Ovary (tissue), 9 donors: ENCODE data around the gene THSD7A. TPM values are rescaled to one million over a fixed set of nuclear protein-coding genes. Genes with fewer than 3 reads are reported as not detected.

Experiments
- DNase-seq, 5 donors: peaks; one replicate each; pipeline ENCODE4 v3.0.0-alpha.2; 2019 to 2020
- H3K27ac ChIP-seq, 2 donors: fragments of 200-600 bp; one replicate each; pipeline versions ENCODE4 v1.5.1 to v1.8.0; 2019 to 2022
- H3K27me3 ChIP-seq: fragments of 200-600 bp; one replicate; pipeline ENCODE4 v1.8.0; 2022
- H3K36me3 ChIP-seq: fragments of 200-600 bp; sonication (generic); one replicate; pipeline ENCODE4 v1.5.1; 2019
- H3K4me1 ChIP-seq: one replicate; pipeline ENCODE4 v1.8.1; 2013; ENCODE audit warnings: mild to moderate bottlenecking, moderate library complexity; ENCODE audit not compliant: insufficient read depth
- H3K4me3 ChIP-seq: fragments of 200-600 bp; sonication (generic); one replicate; pipeline ENCODE4 v1.5.1; 2017
- H3K9me3 ChIP-seq, 2 donors: fragments of 200-600 bp in 1 of 2; sonication (generic) in 1 of 2; one replicate each; pipeline versions ENCODE4 v1.5.1 to v1.8.1; 2013 to 2019; ENCODE audit warnings: mild to moderate bottlenecking in 1 of 2, moderate library complexity in 1 of 2
- EP300 ChIP-seq: sonication (generic); formaldehyde crosslinking; IDR thresholded peaks from one replicate; pipeline ENCODE4 v1.6.1; 2017; ENCODE audit warnings: antibody characterized with exemption
- POLR2A ChIP-seq: fragments of 450-650 bp; IDR thresholded peaks from one replicate; pipeline ENCODE4 v1.6.1; 2017; ENCODE audit warnings: antibody characterized with exemption, mild to moderate bottlenecking, moderate library complexity
- WGBS, 3 donors: extraction: QIAGEN DNeasy Blood & Tissue Kit in 1 of 3; methylation state at CpG; one replicate each; pipeline versions ENCODE4 v1.1.5 to v1.1.7; 2013 to 2017; 5-methylcytosine and 5-hydroxymethylcytosine counted together
- intact Hi-C, 4 donors: fragments of 100-400 bp; cut with DNase I; formaldehyde crosslinking; loops; one replicate each; pipeline versions ENCODE4 v1.11.0 to v1.15.1; 2022 to 2023
- polyA plus RNA-seq, 2 donors: library from polyadenylated mRNA; stranded (reverse); fragments of 200-250 nt in 1 of 2; fragments of 350-450 nt in 1 of 2; fragmentation: Illumina TruSeq in 1 of 2; extraction: RNeasy Lipid Tissue Mini Kit (QIAGEN cat#74804) in 1 of 2; gene quantifications; one replicate each; pipeline ENCODE4 v1.2.3, GENCODE V29; 2013 to 2014
- total RNA-seq, 7 donors: library from RNA; depleted of rRNA in 2 of 7; stranded (reverse); fragments of >200 nt in 2 of 7; fragmentation: NEBNext Ultra II Directional in 3 of 7; extraction: Animal tissue kit (Norgen Biotek cat#: 25700) in 3 of 7; gene quantifications; one replicate each; pipeline versions ENCODE4 v1.1.0 to v1.2.4, GENCODE V29; 2016 to 2023
- TF ChIP-seq, protein P1 (sequence below), 3 donors: fragments of 450-650 bp in 2 of 3; fragments of 200-600 bp in 1 of 3; IDR thresholded peaks; one replicate each; pipeline versions ENCODE4 v1.5.1 to v1.8.0; 2016 to 2022; ENCODE audit warnings: antibody characterized with exemption in 3 of 3, mild to moderate bottlenecking in 1 of 3
- donor health status: DM: no; HTN: no; CAD: no; lungs with moderate emphysema.
- donor health status: DM: no; HTN: no; CAD: no.
- donor health status: Bipolar disorder and iron deficiency.
- donor health status: DM: yes; HTN: yes; CAD: no.
- donor health status: DM: no; HTN: no; CAD: no.
- donor health status: DM: yes; HTN: yes; CAD: no.

The THSD7A gene
- total and polyA plus RNA-seq, 9 donors, result 1.8 to 12.1 (median 3.6) TPM

DNA sequence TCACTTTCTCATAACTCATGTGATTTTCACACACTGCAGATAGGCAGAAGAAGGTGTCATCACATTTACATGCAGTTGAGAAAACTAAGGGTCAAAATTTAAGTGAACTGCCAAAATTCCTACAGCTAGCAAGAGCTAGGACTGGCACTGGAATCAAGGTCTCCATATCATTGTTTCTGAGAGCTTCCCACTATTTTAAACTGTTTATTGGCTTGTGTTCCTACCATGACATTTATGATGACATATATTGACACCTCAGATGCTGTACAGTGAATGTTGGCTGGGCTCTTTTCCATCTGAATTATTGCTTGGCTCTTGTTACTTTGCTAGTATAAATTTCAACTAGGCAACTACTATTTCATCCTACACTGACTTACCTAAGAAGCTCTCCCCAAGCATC, 2.0 kb downstream of the THSD7A start:
- Histone ChIP-seq H3K4me3 (no peak overlapping the region), H3K27ac (no peak overlapping the region), H3K36me3 (no peaks in the 10 kb centered on the region), H3K9me3 (no peaks in the 10 kb centered on the region), H3K4me1 (peaks cover 2% of the 10 kb centered on the region), H3K27me3 (no peaks in the 10 kb centered on the region)
- intact Hi-C loops, result no loop called here
- DNase-seq, result no peak
- TF ChIP-seq EP300 (no peak), POLR2A (no peak)
- TF ChIP-seq, protein P1, sequence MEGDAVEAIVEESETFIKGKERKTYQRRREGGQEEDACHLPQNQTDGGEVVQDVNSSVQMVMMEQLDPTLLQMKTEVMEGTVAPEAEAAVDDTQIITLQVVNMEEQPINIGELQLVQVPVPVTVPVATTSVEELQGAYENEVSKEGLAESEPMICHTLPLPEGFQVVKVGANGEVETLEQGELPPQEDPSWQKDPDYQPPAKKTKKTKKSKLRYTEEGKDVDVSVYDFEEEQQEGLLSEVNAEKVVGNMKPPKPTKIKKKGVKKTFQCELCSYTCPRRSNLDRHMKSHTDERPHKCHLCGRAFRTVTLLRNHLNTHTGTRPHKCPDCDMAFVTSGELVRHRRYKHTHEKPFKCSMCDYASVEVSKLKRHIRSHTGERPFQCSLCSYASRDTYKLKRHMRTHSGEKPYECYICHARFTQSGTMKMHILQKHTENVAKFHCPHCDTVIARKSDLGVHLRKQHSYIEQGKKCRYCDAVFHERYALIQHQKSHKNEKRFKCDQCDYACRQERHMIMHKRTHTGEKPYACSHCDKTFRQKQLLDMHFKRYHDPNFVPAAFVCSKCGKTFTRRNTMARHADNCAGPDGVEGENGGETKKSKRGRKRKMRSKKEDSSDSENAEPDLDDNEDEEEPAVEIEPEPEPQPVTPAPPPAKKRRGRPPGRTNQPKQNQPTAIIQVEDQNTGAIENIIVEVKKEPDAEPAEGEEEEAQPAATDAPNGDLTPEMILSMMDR (IDR thresholded peaks at IDR 0.05), result no peak

DNA sequence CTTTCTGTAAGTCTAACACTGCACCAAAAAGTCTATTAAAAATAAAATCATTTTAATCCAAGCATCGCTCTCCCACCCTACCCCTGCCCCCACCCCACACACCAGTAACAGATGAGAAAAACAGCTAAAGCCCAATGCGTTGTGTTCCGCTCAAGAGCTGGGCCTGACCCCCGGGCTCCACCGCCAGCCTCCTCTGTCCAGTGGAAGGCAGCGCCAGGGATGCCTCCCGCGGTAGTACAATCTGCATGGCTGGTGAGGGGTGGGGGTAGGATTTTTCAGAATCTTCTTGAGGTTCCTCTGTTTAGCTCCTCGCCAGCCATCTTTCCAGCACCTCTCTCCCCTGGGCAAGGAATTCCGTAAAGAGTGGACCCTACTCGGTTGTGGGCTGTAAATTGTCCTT, 12.1 kb downstream of the THSD7A start:
- no peak overlapping the region for H3K4me3 ChIP-seq
- no peak for DNase-seq
- intact Hi-C loops, result no loop called here
- H3K27me3 ChIP-seq, result no peaks in the 10 kb centered on the region
- no peaks in the 10 kb centered on the region for H3K9me3 ChIP-seq
- no peaks in the 10 kb centered on the region for H3K4me1 ChIP-seq
- TF ChIP-seq, protein P1 (IDR thresholded peaks at IDR 0.05), result no peak
- WGBS, 3 donors, result 94 to 97% (median 95%) methylated on average over 11 of the region's 11 CpGs
- no peak overlapping the region for H3K27ac ChIP-seq
- no peaks in the 10 kb centered on the region for H3K36me3 ChIP-seq

DNA sequence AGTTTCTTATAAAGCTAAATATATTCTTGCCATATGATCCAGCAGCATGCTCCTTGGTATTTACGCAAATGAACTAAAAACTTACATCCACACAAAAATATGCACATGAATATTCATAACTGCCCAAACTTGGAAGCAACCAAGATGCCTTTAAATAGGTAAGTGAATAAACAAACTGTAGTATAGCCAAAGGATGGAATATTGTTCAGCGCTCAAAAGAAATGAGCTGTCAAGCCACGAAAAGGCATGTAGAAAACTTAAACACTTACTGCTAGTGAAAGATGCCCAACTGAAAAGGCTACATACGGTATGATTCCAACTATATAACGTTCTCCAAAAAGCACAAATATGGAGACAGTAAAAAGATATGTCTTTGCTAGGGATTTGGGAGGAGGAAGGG, 12.7 kb downstream of the THSD7A start:
- no peaks in the 10 kb centered on the region for H3K36me3 ChIP-seq
- no peaks in the 10 kb centered on the region for H3K9me3 ChIP-seq
- H3K27ac ChIP-seq, result no peak overlapping the region
- TF ChIP-seq, protein P1 (IDR thresholded peaks at IDR 0.05), result no peak
- TF ChIP-seq POLR2A (no peak), EP300 (no peak)
- H3K4me3 ChIP-seq, result no peak overlapping the region
- WGBS, 3 donors, result 92 to 94% (median 93%) methylated on average over 5 of the region's 5 CpGs
- H3K4me1 ChIP-seq, result no peaks in the 10 kb centered on the region
- H3K27me3 ChIP-seq, result no peaks in the 10 kb centered on the region
- DNase-seq, result no peak
- intact Hi-C loops, result no loop called here

DNA sequence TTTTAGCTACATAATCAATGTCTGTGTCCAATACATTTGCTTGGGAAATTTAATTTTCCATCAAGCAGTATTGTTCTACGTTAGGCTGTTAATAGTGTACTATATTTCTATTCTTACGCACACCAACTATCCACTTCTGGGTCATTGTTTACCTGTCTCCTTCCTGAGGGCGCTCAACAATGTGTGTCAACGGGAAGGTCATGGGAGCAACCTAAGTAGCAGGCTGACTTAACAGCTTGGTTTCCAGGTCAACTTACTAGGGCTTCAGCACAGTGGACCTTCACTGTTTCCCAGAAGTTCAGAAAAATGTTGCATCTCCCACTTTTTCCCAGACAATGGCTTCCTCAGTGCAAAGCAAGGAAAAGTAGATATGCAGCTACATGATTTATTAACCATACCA, 13.7 kb downstream of the THSD7A start:
- Histone ChIP-seq H3K9me3 (no peaks in the 10 kb centered on the region), H3K27ac (no peak overlapping the region), H3K4me1 (no peaks in the 10 kb centered on the region), H3K36me3 (no peaks in the 10 kb centered on the region), H3K27me3 (no peaks in the 10 kb centered on the region), H3K4me3 (no peak overlapping the region)
- intact Hi-C loops, result no loop called here
- 79 to 89% (median 87%) methylated on average over 4 of the region's 4 CpGs for WGBS, 3 donors
- no peak for DNase-seq
- TF ChIP-seq POLR2A, result no peak
- TF ChIP-seq, protein P1 (IDR thresholded peaks at IDR 0.05), result no peak
- TF ChIP-seq EP300, result no peak
